Stimulated activated CD4-positive, alpha-beta T cell treated with anti-CD3 and anti-CD28 coated beads, Interleukin-15, amount 100 ng/mL, for 48 hours (primary cell): ENCODE measurements around the gene IL9R.
"Not testable (repeated sequence)": the region's sequence is repeated elsewhere in the genome, so short reads cannot be mapped to it uniquely, and the experiment has no call there.

Experiments
- DNase-seq, 2 donors: peaks; one replicate each; pipeline ENCODE4 v3.0.0-alpha.2; 2020; ENCODE audit warnings: low read depth in 2 of 2

Gene IL9R, protein sequence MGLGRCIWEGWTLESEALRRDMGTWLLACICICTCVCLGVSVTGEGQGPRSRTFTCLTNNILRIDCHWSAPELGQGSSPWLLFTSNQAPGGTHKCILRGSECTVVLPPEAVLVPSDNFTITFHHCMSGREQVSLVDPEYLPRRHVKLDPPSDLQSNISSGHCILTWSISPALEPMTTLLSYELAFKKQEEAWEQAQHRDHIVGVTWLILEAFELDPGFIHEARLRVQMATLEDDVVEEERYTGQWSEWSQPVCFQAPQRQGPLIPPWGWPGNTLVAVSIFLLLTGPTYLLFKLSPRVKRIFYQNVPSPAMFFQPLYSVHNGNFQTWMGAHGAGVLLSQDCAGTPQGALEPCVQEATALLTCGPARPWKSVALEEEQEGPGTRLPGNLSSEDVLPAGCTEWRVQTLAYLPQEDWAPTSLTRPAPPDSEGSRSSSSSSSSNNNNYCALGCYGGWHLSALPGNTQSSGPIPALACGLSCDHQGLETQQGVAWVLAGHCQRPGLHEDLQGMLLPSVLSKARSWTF

DNA sequence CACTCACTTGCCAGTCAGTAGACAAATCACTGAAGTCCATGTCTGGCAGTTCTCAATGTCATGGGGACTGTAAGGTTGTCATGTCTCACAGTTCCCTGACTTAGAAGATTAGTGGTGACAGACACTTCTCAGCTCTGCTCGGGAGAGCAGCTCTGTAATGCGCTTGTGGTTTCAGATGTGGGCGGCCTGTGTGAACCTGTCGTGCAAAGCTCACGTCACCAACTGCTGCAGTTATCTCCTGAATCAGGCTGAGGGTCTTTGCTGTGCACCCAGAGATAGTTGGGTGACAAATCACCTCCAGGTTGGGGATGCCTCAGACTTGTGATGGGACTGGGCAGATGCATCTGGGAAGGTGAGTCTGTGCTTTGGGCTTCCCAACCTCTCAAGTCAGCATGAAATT, at the start of gene IL9R:
Gene IL9R, plus strand, starts transcription at position 261 of the 400 bp plus-strand sequence. Its CDS starts 64 bp downstream, at position 325.
- DNase-seq = peak; percentile 33 to 39

DNA sequence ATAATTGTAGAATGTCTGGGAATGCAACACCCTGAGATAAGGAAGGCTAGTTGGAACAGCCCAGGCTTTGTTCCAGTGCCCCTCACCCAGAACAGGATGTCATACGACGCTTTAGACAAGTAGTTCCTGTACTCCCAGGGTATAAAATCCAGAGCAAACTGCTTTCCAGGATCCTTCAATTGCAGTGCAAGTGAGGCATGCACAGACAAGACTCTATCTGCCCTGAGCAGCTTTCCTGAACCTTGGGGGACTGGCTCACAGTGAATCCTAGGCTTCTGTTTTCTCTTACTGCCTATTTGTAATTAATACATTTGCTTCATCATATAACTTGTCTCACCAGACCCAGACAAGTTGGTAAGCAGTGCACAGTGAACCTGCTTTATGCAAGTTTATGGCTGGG, 48.4 kb upstream of the IL9R start:
- no peak for DNase-seq

DNA sequence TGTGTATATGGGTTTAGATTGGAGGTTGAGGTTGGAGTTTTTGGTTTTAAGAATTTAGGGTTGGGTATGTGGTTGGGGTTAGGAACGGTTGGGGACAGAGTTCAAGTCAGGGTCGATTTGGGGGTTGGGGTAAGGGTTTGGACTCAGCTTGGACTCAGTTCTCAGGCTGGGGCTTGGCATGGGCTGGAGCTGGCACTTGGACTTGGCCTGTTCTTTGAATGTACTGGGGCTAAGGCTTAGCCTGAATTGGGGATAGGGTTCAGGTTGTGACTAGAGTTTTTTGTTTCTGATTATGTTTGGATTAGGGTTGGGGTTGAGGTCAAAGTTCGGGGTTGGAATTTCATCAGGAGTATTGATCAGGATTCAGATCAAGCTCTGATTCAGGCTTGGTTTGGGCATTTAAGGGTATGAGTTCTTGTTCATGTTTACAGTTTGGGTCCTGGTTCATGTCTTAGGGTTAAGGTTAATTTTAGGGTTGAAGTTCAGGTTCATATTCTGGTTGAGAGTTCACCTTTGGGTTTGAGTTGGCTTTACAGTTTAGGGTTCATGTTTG, 46.2 kb upstream of the IL9R start:
- no peak for DNase-seq

DNA sequence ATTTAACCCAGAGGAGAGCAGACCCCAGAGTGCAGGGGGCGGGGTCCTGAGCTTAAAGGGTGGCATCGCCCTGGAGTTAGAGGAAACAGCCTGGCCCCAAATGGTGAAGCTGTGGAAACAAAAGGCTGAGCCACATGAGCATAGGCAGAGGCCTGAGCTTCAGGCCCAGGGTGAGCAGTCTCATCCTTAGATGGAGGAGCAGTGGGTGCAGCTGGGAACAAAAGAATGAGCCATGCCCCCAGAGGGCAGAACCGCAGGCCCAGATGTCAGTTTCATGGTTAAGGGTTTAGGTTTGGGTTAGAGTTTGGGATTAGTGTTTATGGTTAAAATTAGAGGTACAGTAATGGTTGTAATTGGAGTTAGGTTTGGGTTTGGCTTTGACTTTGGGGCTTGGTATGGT, 44.4 kb upstream of the IL9R start:
- no peak for DNase-seq

DNA sequence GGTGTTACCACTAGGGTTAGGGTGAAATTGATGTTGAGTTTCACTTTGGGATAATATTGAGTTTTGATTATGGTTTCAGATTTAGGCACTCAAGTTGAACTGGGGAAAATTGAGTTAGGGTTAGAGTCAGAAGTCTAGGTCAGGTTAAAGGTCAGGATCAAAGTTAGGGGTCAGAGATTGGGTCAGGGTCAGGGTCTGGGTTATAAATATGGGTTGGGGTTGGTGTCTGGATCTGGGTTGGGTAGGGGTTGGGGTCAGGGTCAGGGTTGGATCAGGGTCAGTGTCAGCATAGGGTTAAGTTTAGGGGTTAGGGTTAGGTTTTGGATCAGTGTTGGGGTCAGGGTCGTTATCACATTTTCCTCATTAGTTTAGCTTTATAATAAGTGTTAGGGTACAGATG, 42.7 kb upstream of the IL9R start:
- no peak for DNase-seq

DNA sequence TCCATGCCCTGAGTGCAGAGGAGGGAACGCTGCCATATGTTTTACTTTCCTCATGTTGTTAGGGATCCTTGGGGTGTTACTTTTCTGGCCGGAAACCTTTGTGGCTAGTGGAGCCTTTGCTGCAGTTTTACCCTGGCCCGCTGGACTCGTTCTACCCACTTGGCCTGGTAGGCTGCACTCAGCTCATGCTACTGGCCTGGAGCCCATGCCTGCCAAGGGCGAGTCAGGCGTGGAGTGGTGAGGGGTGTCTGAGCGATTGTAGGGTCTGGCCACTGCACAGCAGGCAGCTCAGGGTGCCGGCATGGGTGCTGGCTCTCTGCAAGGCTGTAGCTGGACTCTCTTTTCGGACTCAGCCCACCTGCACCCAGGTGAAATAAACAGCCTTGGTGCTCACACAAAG, 41.4 kb upstream of the IL9R start:
- no peak for DNase-seq

DNA sequence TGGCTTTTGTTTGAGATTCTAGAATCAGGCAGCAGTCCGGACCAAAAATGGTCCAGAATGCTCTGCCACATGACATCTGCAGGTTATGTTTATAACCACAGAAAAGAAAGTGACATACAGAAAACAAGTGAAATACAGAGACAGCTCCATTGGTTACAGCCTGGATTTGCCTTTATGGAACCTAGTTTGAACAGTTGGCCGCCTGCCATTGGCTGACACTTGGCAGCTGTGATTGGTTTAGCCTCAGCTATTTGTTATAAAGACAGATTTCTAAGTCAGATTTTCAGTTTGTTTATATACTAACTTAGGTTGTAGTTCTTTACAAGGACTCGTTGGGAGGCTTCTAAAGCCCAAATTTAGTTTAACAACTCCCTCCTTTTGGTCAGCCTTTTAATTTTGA, 40.8 kb upstream of the IL9R start:
- no peak for DNase-seq

DNA sequence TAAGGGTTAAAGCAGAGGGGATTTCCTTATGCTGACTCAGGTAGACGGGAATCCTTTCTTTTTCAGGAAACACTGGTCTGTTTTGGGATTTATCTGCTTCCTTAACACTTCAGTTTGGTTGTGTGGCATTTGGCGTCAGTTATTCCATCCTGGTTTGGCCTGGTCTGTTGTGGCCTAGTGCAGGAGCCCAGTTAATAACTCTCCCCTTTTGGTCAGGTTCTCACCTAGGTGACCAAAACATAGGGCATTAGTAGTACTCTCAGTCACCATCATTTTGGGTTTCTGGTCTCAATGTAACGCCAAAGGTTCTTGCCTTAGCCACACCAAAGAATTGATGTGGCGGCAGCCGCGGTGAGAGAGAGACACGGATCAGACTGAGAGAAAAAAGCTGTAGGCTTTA, 39.7 kb upstream of the IL9R start:
- no peak for DNase-seq

DNA sequence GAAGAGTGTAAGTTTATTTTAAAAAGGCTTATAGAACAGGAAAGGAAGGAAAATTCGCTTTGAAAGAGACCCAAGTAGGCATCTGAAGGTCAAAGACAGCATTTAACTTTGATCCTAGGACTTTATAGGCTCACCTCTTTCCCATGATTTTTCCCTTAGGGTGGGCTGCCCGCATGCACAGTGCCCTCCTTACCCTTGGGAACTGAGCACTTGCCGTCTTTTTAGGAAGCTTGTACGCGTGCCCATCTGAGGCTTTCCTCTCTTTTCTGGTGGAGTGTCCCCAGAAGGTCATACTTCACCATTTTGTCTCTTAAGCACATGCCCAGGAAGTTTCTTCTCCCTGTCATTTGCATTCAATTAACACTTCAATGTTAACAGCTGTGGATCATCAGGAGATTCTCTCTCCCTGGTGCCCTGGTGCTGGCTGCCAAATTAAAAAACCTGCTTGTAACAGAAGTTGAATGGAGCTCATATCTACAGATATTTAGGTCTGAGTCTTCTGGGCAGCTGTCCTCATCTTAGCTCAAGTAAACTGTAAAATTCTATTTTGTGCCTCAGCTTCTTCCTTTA, 38.4 kb upstream of the IL9R start:
- DNase-seq = no peak

DNA sequence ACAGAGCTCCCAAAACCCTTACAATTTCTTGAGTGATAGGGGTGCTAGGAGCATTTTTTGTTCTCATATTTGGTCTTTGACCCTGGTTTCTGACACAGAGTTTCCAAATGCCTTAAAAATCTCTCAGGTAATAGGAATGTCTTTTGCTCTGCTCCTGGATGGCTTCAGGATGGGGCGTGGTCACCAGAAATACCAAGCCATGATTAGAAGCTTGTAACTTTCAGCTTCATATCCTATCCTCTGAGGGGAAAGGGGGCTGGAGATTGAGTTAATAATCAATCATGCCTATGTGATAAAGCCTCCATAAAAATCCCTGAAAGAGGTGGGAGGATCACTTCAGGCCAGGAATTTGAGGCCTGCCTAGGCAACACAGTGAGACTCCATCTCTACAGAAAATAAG, 34.6 kb upstream of the IL9R start:
- DNase-seq = no peak

DNA sequence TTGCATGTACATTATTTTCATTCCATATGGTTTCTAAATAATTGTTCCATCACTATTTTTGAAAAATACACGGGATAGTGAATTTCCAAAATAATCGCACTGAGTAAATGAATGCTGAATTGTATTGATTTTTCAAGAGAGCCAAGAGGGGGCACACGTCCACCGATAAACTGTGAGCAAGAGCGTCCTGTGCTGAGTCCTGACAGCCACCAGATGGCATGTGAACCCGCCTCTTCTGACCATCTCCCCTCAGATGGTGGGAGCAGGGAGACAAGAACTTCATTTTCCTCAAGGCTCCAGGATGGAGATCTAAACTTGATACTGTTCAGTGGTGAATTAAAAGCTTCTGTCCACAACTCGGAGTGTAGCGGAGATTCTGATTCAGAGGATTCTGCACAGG, 30.6 kb upstream of the IL9R start:
- DNase-seq = peak in 1 of 2 donors; percentile 26

DNA sequence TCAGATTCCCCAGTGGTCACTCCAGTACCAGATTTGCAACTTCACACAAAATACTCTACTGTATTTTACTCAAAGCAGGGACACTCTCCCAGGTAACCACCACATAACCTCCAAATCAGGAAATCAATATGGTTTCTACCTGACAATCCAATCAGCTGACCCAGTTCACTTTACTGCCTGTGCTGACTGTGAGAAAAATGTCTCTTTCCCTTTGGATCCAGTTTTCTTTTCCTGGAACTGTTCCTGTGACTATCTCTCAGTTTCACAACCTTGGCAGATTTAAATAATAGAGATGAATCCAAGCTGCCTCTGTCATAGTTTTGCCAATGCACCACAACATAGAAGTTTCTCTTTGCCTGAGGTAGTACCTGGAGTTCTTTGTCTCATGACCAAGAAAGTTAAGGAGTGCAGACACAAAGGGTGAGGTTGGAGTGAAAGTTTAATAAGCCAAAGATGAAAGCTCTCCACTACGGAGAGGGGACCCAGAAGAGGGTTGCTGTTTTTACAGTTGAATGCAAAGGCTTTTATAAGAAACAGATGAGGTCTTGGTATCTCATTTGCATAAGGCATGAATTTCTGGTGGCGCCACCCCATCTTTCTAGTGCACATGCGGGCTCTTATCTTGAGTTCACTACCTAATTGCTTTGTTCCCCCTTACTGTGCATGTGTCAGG, 29.7 kb upstream of the IL9R start:
- DNase-seq = no peak

DNA sequence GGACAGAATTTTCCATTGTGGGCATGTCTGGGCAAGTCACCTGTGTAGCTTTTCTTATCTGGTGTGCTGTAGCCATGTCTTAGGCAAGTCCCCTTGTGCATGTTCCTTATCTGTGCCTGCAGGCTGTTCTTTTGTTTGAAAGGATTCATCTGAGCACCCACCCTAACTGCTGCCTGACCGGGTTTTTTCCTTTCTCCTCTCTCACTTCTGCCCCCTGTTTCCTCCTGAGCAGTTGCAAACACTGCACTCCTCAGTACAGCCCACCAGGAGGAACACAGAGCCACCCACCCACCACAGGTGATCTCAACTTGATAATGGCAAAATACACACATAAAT, 29.2 kb upstream of the IL9R start:
- no peak for DNase-seq

DNA sequence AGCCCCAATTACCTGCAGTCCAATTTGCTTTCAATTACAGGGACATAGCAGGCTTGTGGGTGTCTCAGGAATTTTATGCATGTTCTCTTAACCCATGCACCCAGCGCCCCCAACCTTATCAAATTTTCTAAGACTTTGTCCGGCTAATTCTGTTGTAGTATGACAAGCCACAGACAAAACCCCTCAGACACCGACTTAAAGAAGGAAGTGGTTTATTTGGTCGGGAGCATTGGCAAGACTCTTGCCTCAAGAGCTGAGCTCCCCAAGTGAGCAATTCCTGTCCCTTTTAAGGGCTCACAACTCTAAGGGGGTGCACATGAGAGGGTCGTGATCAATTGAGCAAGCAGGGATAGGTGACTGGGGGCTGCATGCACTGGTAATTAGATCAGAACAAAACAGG, 28.7 kb upstream of the IL9R start:
- no peak for DNase-seq

DNA sequence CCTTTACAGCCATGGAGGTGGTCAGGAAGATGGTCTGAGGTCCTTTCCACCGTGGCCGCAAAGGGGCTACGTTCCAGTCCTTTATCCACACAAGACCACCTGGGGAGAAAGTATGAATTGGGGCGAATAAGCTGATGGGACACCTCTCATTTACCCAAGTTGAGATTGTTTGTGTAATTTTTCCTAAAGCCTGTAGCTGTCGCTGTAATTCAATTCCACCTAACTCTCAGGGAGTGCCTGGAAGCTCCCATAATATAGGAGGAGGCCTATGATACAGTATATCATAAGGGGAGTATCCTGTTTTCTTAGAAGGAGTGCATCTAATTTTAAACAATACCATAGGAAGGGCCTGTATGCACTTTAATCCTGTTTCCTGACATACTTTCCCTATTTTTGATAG, 25.8 kb upstream of the IL9R start:
- not testable (repeated sequence) for DNase-seq

DNA sequence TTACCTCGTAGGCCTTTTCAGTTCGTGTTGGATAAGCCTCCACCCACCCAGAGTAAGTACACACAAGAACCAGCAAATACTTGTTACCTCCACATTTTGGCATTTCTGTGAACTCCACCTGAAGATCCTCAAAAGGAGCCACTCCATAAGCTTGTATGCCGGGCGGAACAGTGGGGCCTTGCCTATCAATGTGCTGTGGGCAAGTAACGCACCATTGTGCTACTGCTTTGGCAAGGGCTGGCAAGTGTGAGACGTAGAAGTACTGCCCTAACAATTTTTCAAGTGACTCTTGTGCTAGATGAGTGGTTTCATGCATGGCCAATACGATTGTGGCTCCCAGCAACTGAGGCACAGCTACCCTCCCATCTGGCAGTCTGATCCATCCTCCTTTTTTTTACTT, 25.3 kb upstream of the IL9R start:
- DNase-seq = not testable (repeated sequence)

DNA sequence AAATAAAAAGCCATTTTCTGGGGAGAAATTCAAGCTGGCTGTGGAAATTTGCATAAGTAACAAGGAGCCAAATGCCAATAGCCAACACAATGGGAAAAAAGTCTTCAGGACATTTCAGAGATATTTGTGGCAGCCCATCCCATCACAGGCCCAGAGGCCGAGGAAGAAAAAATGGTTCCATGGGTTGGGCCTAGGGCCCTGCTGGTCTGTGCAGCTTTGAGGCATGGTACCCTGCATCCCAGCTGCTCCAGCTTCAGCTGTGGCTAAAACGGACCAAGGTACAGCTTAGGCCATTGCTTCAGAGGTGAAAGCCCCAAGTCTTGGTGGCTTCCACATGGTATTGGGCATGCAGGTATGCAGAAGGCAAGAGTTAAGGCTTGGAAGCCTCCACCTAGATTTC, 14.2 kb upstream of the IL9R start:
- no peak for DNase-seq

DNA sequence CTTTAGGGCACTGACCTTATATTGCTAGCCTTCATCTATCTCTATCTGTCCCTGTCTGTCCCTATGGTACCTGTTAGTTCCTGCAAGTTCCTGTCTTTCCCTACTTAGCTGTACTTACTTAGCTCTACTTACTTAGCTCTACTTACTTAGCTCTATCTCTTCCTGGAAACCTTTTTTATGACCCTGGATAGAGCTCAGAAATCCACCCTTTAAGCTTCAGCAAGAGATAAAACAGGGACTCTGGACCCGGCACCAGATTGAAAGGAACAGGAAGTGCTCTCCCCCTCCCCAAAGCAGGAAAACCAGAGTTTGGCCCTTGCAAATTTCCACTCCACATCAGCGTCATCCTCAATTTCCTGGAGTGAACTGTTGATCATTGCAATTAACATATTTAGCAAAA, 12.3 kb upstream of the IL9R start:
- DNase-seq = no peak

DNA sequence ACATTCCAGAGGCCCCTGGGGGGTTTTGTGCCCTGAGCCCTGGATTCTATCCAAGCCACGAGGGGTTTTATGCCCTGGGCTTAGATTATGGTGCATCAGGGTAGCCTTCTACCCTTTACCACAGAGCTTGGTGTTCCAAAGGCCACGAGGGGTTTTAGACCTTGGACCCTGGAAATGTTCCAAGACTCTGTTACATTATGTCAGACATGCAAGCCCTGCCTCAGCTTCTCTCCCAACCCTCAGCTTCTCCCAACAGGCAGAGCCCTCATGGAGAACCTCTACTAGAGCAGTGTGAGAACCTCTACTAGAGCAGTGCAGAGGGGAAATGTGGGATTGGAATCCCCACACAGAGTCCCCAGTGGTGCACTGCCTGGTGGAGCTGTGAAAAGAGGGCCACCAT, 10.5 kb upstream of the IL9R start:
- DNase-seq = not testable (repeated sequence)

DNA sequence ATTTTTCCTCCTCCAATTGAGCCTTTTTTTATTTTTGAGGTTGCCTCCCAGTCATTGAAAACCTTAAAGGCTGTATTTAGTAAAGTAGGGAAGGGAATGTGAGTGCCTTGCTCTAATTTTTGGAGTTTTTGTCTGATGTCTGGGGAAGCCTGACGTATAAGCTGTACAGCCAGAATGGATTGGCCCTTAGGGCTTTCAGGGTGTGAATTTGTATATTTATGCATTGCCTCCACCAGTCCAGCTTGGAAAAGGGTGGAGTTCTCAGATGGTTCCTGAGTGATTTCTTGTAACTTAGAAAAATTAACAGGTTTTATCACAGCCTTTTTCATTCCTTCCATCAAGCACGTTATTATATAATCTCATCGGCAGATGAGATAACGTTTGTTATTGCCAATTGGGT, 8.6 kb upstream of the IL9R start:
- no peak for DNase-seq

DNA sequence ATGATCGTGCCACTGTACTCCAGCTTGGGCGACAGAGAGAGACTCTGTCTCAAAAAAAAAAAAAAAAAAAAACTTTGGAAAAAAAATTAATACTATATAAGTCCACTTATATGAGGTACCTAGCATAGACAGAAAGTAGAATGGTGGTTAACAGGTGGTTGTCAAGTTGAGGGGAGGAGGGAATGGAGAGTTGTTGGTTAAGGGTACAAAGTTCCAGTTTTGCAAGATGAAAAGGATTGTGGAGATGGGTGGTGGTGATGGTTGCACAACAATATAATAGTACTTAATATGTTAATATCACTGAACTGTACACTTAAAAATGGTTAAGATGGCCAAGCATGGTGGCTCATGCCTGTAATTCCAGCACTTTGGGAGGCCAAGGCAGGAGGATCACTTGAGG, 4.1 kb upstream of the IL9R start:
- no peak for DNase-seq

DNA sequence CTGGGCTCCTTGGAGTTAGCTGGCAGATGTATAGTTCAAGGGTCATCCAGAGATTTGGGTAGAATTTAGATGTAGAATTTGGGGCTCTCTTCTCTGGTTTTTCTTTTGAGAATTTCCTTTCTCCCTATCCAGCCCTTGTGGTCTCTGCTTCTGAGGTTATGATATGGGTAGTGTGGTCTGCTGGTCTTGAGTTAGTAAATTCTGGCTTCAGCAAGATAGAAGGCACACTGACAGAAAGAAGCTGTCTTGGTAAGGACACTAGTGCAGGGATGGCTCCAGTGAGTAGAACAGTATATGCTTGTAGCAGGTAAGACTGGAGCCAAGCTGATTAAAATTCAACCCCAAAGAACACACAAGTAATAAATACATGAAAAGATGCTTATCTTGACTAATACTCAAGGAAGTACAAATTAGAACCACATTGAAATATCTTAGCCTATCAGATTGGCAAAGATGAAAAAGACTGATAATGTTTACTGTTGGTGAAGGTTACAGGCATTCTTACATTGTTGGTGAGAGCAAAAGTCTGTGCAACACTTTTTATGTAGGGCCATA, 2.1 kb upstream of the IL9R start:
- DNase-seq = no peak
